NT2/D1 (cell line): ENCODE measurements around the gene ZBTB3.

Experiments
- YY1 ChIP-seq: IDR thresholded peaks from 2 replicates; pipeline ENCODE4 v1.6.1; 2011; ENCODE audit not compliant: insufficient read length, insufficient read depth
- ZNF274 ChIP-seq: IDR thresholded peaks from 2 replicates; pipeline ENCODE4 v1.6.1; 2011; ENCODE audit warnings: mild to moderate bottlenecking, low read depth, low read length

GRCh38 chr11:62721994-62722393 lies 32.0 kb downstream of the ZBTB3 start:
- TF ChIP-seq YY1 (no peak), ZNF274 (no peak)
